ENCODE measurements around the gene SLC23A2.
"Not testable (repeated sequence)": the region's sequence is repeated elsewhere in the genome, so short reads cannot be mapped to it uniquely, and the experiment has no call there.

Gene SLC23A2

DNA sequence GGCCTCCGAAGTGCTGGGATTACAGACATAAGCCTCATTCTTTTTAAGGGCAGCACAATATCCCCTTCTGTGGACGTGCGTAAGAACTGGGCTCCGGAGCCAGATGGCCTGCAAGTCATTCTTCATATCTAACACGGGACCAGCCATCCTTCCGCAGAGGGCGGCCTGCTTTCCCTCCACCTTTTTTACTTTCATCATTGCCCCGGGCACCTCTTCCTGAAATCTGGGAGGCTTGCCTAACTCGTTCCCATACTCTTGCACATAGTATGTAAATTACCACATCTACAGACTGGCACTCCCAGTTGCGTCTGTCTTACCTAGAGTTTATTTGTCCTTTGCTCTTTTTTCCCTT, 29.9 kb upstream of the SLC23A2 start:
- Histone ChIP-seq H3K27ac (no peak overlapping the region), H3K27me3 (replicated peaks) (no peaks in the 10 kb centered on the region), H3K4me3 (ENCODE audit: low read depth, low read length) (no peak overlapping the region), H3K36me3 (replicated peaks) (no peaks in the 10 kb centered on the region)
- DNase-seq: no peak
- in situ Hi-C loops (cut with HindIII; ENCODE audit: low pct_ligation_motif_present, low sequenced_read_pairs): no loop called here
- TF ChIP-seq, protein P1, sequence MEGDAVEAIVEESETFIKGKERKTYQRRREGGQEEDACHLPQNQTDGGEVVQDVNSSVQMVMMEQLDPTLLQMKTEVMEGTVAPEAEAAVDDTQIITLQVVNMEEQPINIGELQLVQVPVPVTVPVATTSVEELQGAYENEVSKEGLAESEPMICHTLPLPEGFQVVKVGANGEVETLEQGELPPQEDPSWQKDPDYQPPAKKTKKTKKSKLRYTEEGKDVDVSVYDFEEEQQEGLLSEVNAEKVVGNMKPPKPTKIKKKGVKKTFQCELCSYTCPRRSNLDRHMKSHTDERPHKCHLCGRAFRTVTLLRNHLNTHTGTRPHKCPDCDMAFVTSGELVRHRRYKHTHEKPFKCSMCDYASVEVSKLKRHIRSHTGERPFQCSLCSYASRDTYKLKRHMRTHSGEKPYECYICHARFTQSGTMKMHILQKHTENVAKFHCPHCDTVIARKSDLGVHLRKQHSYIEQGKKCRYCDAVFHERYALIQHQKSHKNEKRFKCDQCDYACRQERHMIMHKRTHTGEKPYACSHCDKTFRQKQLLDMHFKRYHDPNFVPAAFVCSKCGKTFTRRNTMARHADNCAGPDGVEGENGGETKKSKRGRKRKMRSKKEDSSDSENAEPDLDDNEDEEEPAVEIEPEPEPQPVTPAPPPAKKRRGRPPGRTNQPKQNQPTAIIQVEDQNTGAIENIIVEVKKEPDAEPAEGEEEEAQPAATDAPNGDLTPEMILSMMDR (IDR thresholded peaks at IDR 0.05; ENCODE audit: low read depth, low read length, missing control alignments): no peak

DNA sequence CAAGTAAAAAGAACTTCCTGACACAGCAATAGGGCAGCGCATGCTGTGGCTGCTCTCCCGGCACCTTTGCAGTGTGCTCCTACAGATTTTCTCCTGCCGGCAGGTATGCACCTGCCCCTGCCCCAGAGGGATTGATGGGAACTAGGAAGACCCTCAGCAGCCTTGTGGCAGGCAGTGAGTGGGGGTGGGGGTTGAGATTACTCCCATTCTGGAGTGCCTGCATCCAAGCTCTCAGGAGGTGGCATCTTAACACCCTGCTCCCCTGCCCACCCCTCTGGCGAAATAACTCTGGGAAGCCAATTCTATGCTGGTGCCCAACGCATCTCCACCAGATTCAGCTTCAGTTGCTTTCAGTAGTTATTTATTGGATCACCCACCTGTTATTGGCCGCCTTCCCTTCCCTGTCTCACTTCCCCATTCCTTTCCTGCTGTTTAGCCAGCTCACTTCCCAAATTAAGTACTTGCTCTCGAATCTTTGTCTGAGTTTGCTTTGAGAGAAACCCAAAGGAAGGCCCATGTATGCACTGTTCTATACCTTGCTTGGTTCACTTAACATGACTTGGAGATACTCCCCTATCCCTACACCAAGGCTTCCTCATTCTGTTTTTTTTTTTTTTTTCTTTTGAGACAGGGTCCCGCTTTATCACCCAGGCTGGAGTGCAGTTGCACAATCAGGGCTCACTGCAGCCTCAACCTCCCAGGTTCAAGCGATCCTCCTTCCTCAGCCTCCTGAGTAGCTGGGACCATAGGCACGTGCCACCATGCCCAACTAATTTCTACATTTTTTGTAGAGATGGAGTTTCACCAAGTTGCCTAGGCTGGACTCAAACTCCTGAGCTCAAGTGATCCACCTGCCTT, 29.3 kb upstream of the SLC23A2 start:
- no peak for DNase-seq
- in situ Hi-C loops (cut with HindIII; ENCODE audit: low pct_ligation_motif_present, low sequenced_read_pairs): no loop called here
- no peaks in the 10 kb centered on the region for H3K36me3 ChIP-seq (replicated peaks)
- H3K27ac ChIP-seq: no peak overlapping the region
- TF ChIP-seq, protein P1 (IDR thresholded peaks at IDR 0.05; ENCODE audit: low read depth, low read length, missing control alignments): no peak
- no peaks in the 10 kb centered on the region for H3K27me3 ChIP-seq (replicated peaks)
- no peak overlapping the region for H3K4me3 ChIP-seq (ENCODE audit: low read depth, low read length)

DNA sequence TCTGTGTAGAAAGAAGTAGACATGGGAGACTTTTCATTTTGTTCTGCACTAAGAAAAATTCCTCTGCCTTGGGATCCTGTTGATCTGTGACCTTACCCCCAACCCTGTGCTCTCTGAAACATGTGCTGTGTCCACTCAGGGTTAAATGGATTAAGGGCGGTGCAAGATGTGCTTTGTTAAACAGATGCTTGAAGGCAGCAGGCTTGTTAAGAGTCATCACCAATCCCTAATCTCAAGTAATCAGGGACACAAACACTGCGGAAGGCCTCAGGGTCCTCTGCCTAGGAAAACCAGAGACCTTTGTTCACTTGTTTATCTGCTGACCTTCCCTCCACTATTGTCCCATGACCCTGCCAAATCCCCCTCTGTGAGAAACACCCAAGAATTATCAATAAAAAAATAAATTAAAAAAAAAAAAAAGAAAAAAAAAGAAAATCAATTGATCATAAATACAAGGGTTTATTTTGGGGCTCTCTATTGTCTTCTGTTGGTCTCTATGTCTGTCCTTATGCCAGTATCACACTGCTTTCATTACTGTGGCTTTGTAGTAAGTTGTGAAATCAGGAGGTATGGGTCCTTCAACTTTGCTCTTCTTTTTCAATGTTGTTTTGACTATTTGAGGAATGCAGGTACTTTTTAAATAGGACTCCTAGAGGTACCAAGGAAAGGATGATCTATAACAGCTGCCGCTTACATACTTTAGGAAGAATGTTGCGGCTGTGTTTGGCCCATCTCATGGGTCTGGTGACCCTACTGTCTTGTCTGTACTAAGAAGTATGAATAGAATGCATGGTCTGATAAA, 27.1 kb upstream of the SLC23A2 start:
- H3K4me3 ChIP-seq (ENCODE audit: low read depth, low read length); H3K36me3 ChIP-seq (replicated peaks); in situ Hi-C loops (cut with HindIII; ENCODE audit: low pct_ligation_motif_present, low sequenced_read_pairs); H3K27ac ChIP-seq; H3K27me3 ChIP-seq (replicated peaks); DNase-seq: not testable (repeated sequence)

DNA sequence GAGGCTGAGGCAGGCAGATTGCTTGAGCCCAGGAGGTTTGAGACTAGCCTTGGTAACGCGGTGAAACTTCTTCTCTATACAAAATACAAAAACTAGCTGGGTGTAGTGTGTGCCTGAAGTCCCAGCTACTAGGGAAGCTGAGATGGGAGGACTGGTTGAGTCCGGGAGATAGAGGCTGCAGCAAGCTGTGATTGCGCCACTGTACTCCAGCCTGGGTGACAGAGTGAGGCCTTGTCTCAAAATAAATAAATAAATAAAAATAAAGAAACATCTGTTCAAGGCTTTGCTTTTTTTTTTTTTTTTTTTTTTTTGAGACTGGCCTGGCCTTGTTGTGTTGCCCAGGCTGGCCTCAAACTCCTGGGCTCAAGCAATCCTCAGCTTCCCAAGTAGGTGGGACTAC, 23.7 kb upstream of the SLC23A2 start:
- no peaks in the 10 kb centered on the region for H3K36me3 ChIP-seq (replicated peaks)
- in situ Hi-C loops (cut with HindIII; ENCODE audit: low pct_ligation_motif_present, low sequenced_read_pairs): no loop called here
- TF ChIP-seq, protein P1 (IDR thresholded peaks at IDR 0.05; ENCODE audit: low read depth, low read length, missing control alignments): no peak
- no peaks in the 10 kb centered on the region for H3K27me3 ChIP-seq (replicated peaks)
- no peak overlapping the region for H3K4me3 ChIP-seq (ENCODE audit: low read depth, low read length)
- no peak for DNase-seq
- no peak overlapping the region for H3K27ac ChIP-seq

DNA sequence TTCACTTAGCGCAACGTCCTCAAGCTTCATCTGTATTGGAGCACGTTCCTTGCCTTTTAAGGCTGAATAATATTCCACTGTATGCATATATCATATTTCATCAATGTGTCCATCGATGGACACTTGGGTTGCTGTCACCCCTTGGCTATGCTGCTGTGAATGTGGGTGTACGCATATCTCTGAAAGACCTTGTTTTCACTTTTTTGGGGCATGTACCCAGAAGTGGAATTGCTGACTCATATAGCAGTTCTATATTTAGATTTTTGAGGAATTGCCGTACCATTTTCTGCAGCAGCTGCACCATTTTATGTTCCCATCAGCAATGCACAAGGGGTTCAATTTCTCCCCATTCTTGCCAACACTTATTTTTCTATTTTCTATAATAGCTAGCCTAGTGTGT, 22.8 kb upstream of the SLC23A2 start:
- no peaks in the 10 kb centered on the region for H3K27me3 ChIP-seq (replicated peaks)
- H3K27ac ChIP-seq: no peak overlapping the region
- H3K4me3 ChIP-seq (ENCODE audit: low read depth, low read length): no peak overlapping the region
- peak; percentile 9 for DNase-seq
- H3K36me3 ChIP-seq (replicated peaks): no peaks in the 10 kb centered on the region
- in situ Hi-C loops (cut with HindIII; ENCODE audit: low pct_ligation_motif_present, low sequenced_read_pairs): no loop called here
- TF ChIP-seq, protein P1 (IDR thresholded peaks at IDR 0.05; ENCODE audit: low read depth, low read length, missing control alignments): no peak

DNA sequence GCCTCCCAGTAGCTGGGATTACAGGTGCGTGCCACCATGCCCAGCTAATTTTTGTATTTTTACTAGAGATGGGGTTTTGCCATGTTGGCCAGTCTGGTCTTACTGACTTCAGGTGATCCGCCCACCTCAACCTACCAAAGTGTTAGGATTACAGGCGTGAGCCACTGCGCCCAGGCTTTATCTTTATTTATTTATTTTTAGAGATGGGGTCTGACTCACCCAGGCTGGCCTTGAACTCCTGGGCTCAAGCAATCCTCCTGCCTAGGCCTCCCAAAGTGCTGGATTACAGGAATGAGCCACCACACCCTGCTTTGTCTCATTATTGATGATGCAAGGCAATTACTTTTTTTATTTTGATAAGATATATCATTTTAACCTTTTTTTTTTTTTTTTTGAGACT, 21.9 kb upstream of the SLC23A2 start:
- H3K27me3 ChIP-seq (replicated peaks); in situ Hi-C loops (cut with HindIII; ENCODE audit: low pct_ligation_motif_present, low sequenced_read_pairs); H3K27ac ChIP-seq; H3K4me3 ChIP-seq (ENCODE audit: low read depth, low read length); H3K36me3 ChIP-seq (replicated peaks); DNase-seq: not testable (repeated sequence)
